Psoas muscle (tissue), 8 donors: ENCODE data around the gene AXIN2. TPM values are rescaled to one million over a fixed set of nuclear protein-coding genes. Genes with fewer than 3 reads are reported as not detected.

Source experiments
- ATAC-seq, 4 donors: fragments of 200-7000 bp; cut with Tn5 transposase; one replicate each; pipeline ENCODE4 v1.9.1; 2020; ENCODE audit warnings: moderate library complexity in 3 of 4, mild to moderate bottlenecking in 2 of 4
- DNase-seq, 2 donors: peaks; one replicate each; pipeline ENCODE4 v3.0.0-alpha.2; 2020
- H3K27ac ChIP-seq: fragments of 200-600 bp; one replicate; pipeline ENCODE4 v1.8.0; 2022
- H3K27me3 ChIP-seq, 3 donors: fragments of 200-600 bp in 1 of 3; one replicate each; pipeline versions ENCODE4 v1.6.1 to v1.8.0; 2013 to 2022; ENCODE audit warnings: low read length in 2 of 3, mild to moderate bottlenecking in 2 of 3, moderate library complexity in 1 of 3; ENCODE audit not compliant: insufficient read depth in 3 of 3
- H3K36me3 ChIP-seq, 2 donors: fragments of 200-600 bp in 1 of 2; one replicate each; pipeline versions ENCODE4 v1.6.1 to v1.8.0; 2013 to 2022; ENCODE audit warnings: low read depth in 1 of 2, mild to moderate bottlenecking in 1 of 2, moderate library complexity in 1 of 2; ENCODE audit not compliant: insufficient read depth in 1 of 2
- H3K4me1 ChIP-seq: fragments of 200-600 bp; one replicate; pipeline ENCODE4 v1.8.0; 2022
- H3K4me3 ChIP-seq: fragments of 200-600 bp; one replicate; pipeline ENCODE4 v1.8.0; 2022; ENCODE audit warnings: mild to moderate bottlenecking
- H3K9me3 ChIP-seq: fragments of 200-600 bp; one replicate; pipeline ENCODE4 v1.8.0; 2022
- CTCF ChIP-seq: fragments of 200-600 bp; IDR thresholded peaks from one replicate; pipeline ENCODE4 v1.8.0; 2022; ENCODE audit warnings: antibody characterized with exemption
- WGBS, 3 donors: extraction: QIAGEN DNeasy Blood & Tissue Kit; methylation state at CpG; one replicate each; pipeline versions ENCODE4 v1.1.6 to v1.1.7; 2013; 5-methylcytosine and 5-hydroxymethylcytosine counted together
- intact Hi-C, 2 donors: fragments of 100-400 bp; cut with DNase I; formaldehyde crosslinking; loops; one replicate each; pipeline versions ENCODE4 v1.11.0 to v1.14.2; 2022
- polyA plus RNA-seq, 3 donors: library from polyadenylated mRNA; stranded (reverse); fragments of 200-250 nt; gene quantifications; one replicate each; pipeline ENCODE4 v1.2.3, GENCODE V29; 2013
- total RNA-seq, 4 donors: library from RNA; stranded (reverse); fragmentation: NEBNext Ultra II Directional in 2 of 4; extraction: Animal tissue kit (Norgen Biotek cat#: 25700) in 2 of 4; gene quantifications; one replicate each; pipeline versions ENCODE4 v1.2.1 to v1.2.4, GENCODE V29; 2021 to 2023
- donor health status: healthy with polysubstance abuse.
- donor health status: DM: no; HTN: no; CAD: no; lungs with moderate emphysema.
- donor health status: Bipolar disorder and iron deficiency.
- donor health status: healthy.
- donor health status: DM: yes; HTN: yes; CAD: no.
- donor health status: DM: no; HTN: no; CAD: no.
- donor health status: DM: no; HTN: no; CAD: no.
- donor health status: DM: yes; HTN: yes; CAD: no.

Gene AXIN2
- total and polyA plus RNA-seq, 7 donors: 0.72 to 19.1 (median 8.0) TPM

- DNase-seq: no peak
- H3K27me3 ChIP-seq: no peaks in the 10 kb centered on the region
- no peak overlapping the region for H3K4me3 ChIP-seq
- peaks cover 78% of the 10 kb centered on the region for H3K4me1 ChIP-seq
- peak in 1 of 4 donors; percentile 1 for ATAC-seq
- peak overlapping the region; percentile 92 for H3K27ac ChIP-seq
- TF ChIP-seq CTCF: no peak
- intact Hi-C loops: no loop called here
- H3K9me3 ChIP-seq: no peaks in the 10 kb centered on the region
- H3K36me3 ChIP-seq: peaks cover 0 to 16% of the 10 kb centered on the region in 2 donors
- 80 to 88% (median 84%) methylated on average over 4 of the region's 4 CpGs for WGBS, 3 donors
Observed at GRCh38 chr17:65546579-65546978, 14.9 kb downstream of the AXIN2 start.

GRCh38 chr17:65545705-65546523 is 15.5 kb downstream of the AXIN2 start:
- intact Hi-C loops: no loop called here
- H3K4me3 ChIP-seq: no peak overlapping the region
- DNase-seq: no peak

GRCh38 chr17:65544672-65545071 is 16.8 kb downstream of the AXIN2 start:
- ATAC-seq (peak in 1 of 4 donors; percentile 40), DNase-seq (no peak)
- no peak overlapping the region for H3K4me3 ChIP-seq
- H3K9me3 ChIP-seq: no peaks in the 10 kb centered on the region
- 40 to 59% (median 47%) methylated on average over 11 of the region's 11 CpGs for WGBS, 3 donors
- intact Hi-C loops: no loop called here
- H3K36me3 ChIP-seq: peaks cover 0 to 33% of the 10 kb centered on the region in 2 donors
- H3K27me3 ChIP-seq: no peaks in the 10 kb centered on the region
- H3K27ac ChIP-seq: peak overlapping the region; percentile 92
- peaks cover 65% of the 10 kb centered on the region for H3K4me1 ChIP-seq
- TF ChIP-seq CTCF: no peak

More at GRCh38 chr17:65545705-65546523, 15.5 kb downstream of the AXIN2 start:
- 79 to 82% (median 81%) methylated on average over 17 of the region's 17 CpGs for WGBS, 3 donors
- Histone ChIP-seq H3K36me3 (peaks cover 0 to 21% of the 10 kb centered on the region in 2 donors), H3K4me1 (peaks cover 77% of the 10 kb centered on the region), H3K27me3 (no peaks in the 10 kb centered on the region), H3K9me3 (no peaks in the 10 kb centered on the region), H3K27ac (peak overlapping the region; percentile 92)
- TF ChIP-seq CTCF: no peak
- peak in 1 of 4 donors; percentile 22 for ATAC-seq

- no peak for TF ChIP-seq CTCF
- Histone ChIP-seq H3K4me1 (peaks cover 52% of the 10 kb centered on the region), H3K27me3 (no peaks in the 10 kb centered on the region), H3K27ac (peak overlapping the region; percentile 41), H3K9me3 (no peaks in the 10 kb centered on the region), H3K36me3 (peaks cover 0 to 36% of the 10 kb centered on the region in 2 donors), H3K4me3 (no peak overlapping the region)
- ATAC-seq: no peak
- no peak for DNase-seq
- intact Hi-C loops: no loop called here
Observed at GRCh38 chr17:65542610-65543009, 18.8 kb downstream of the AXIN2 start.
